HCT116 (cell line): ENCODE results near the gene EXOC6B. TPM values are rescaled to one million over a fixed set of nuclear protein-coding genes. Genes with fewer than 3 reads are reported as not detected.

ENCODE experiments used
- ATAC-seq: fragments of 200-7000 bp; cut with Tn5 transposase; 2 replicates; pipeline ENCODE4 v1.9.1; 2020; ENCODE audit warnings: mild to moderate bottlenecking, moderate library complexity
- BruUV-seq: library from RNA; stranded (reverse); fragments of 400-500 nt; replicated peaks from 2 replicates; lab custom pipeline; 2021; lab: Mats Ljungman, UMichigan
- CTCF ChIA-PET: fragments of 300-600 bp; sonication (Branson Sonifier 250); formaldehyde crosslinking; loops from one replicate; lab custom pipeline; 2021; ENCODE audit warnings: antibody characterized with exemption; lab: Charles Lee
- POLR2A ChIA-PET: fragments of 300-600, 350-600 bp; sonication (Branson Sonifier 250); formaldehyde crosslinking; loops from one replicate; lab custom pipeline; 2021; ENCODE audit warnings: antibody characterized with exemption; lab: Charles Lee
- RAD21 ChIA-PET, 2 experiments: fragments of 300-600 bp; sonication (Branson Sonifier 250); formaldehyde crosslinking; loops; one replicate each; lab custom pipeline; 2023; ENCODE audit warnings: low total read pairs in 2 of 2; ENCODE audit not compliant: uncharacterized antibody in 2 of 2, unreplicated experiment in 2 of 2, low non-redundant PET in 1 of 2; lab: Charles Lee
- DNase-seq: peaks from one replicate; pipeline ENCODE4 v3.0.0-alpha.2; 2010; ENCODE audit warnings: low read depth, low spot score
- H2AFZ ChIP-seq: fragments of 200-600 bp; shearing (Covaris generic), sonication (generic); 2 replicates; pipeline ENCODE4 v1.6.1; 2017; ENCODE audit warnings: low read depth, mixed run types, mixed read lengths, antibody characterized with exemption, low read length; ENCODE audit not compliant: poor library complexity, severe bottlenecking
- H3K27ac ChIP-seq: 2 replicates; pipeline ENCODE4 v1.5.1; 2012; ENCODE audit warnings: low read depth, low read length
- H3K27me3 ChIP-seq: fragments of 200-600 bp; sonication (generic); 2 replicates; pipeline ENCODE4 v1.6.1; 2016; ENCODE audit warnings: mixed run types, low read length, mixed read lengths; ENCODE audit not compliant: insufficient read depth
- H3K36me3 ChIP-seq, 2 experiments: fragments of 200-500 bp in 1 of 2; fragments of 200-600 bp in 1 of 2; sonication (Bioruptor generic) in 1 of 2; sonication (generic) in 1 of 2; 2 replicates each; pipeline versions ENCODE4 v1.5.1 to v1.6.1; 2014 to 2016; ENCODE audit warnings: low read length in 2 of 2, inconsistent platforms in 1 of 2, mixed read lengths in 1 of 2, mixed run types in 1 of 2; ENCODE audit not compliant: insufficient read depth in 2 of 2, control insufficient read depth in 1 of 2
- H3K4me1 ChIP-seq, 2 experiments: fragments of 200-600 bp in 1 of 2; sonication (generic) in 1 of 2; 2 replicates each; pipeline versions ENCODE4 v1.5.1 to v1.6.1; 2012 to 2017; ENCODE audit warnings: low read length in 2 of 2, inconsistent platforms in 1 of 2, mild to moderate bottlenecking in 1 of 2, mixed read lengths in 1 of 2, mixed run types in 1 of 2, moderate library complexity in 1 of 2; ENCODE audit not compliant: insufficient read depth in 2 of 2, control insufficient read depth in 1 of 2
- H3K4me2 ChIP-seq: fragments of 200-600 bp; sonication (generic); 2 replicates; pipeline ENCODE4 v1.6.1; 2017; ENCODE audit warnings: mixed run types, low read length, mixed read lengths
- H3K4me3 ChIP-seq, 2 experiments: fragments of 200-600 bp in 1 of 2; sonication (generic) in 1 of 2; replicated peaks in 1 of 2; 2 replicates each; pipeline ENCODE4 v1.5.1; 2011 to 2016; ENCODE audit warnings: low read length in 2 of 2, control low read depth in 1 of 2, low read depth in 1 of 2, mild to moderate bottlenecking in 1 of 2, mixed read lengths in 1 of 2, mixed run types in 1 of 2
- H3K79me2 ChIP-seq: fragments of 200-600 bp; sonication (generic); 2 replicates; pipeline ENCODE4 v1.6.1; 2017; ENCODE audit warnings: mild to moderate bottlenecking, mixed run types, low read length, moderate library complexity, mixed read lengths; ENCODE audit not compliant: insufficient read depth
- H3K9ac ChIP-seq: fragments of 200-600 bp; sonication (generic); 2 replicates; pipeline ENCODE4 v1.6.1; 2016; ENCODE audit warnings: low read length, mixed read lengths
- H3K9me2 ChIP-seq: fragments of 200-600 bp; sonication (generic), shearing (Covaris generic); 2 replicates; pipeline ENCODE4 v1.6.1; 2017; ENCODE audit warnings: mixed run types, mild to moderate bottlenecking, moderate library complexity; ENCODE audit not compliant: insufficient read depth
- H3K9me3 ChIP-seq, 2 experiments: fragments of 200-500 bp in 1 of 2; fragments of 200-600 bp in 1 of 2; sonication (Bioruptor generic) in 1 of 2; sonication (generic) in 1 of 2; 2 replicates each; pipeline ENCODE4 v1.6.1; 2014 to 2017; ENCODE audit warnings: low read length in 2 of 2, mixed read lengths in 2 of 2, inconsistent platforms in 1 of 2, low read depth in 1 of 2, mild to moderate bottlenecking in 1 of 2, mixed run types in 1 of 2, moderate library complexity in 1 of 2; ENCODE audit not compliant: control insufficient read depth in 1 of 2, insufficient read depth in 1 of 2
- H4K20me1 ChIP-seq: fragments of 200-600 bp; sonication (generic), shearing (Covaris generic); 2 replicates; pipeline ENCODE4 v1.6.1; 2017; ENCODE audit warnings: mixed run types, mild to moderate bottlenecking, moderate library complexity; ENCODE audit not compliant: insufficient read depth
- FOSL1 ChIP-seq: IDR thresholded peaks from 2 replicates; pipeline ENCODE4 v1.6.1; 2012; ENCODE audit warnings: low read depth
- JUND ChIP-seq: IDR thresholded peaks from 2 replicates; pipeline ENCODE4 v1.6.1; 2012
- REST ChIP-seq: IDR thresholded peaks from 2 replicates; pipeline ENCODE4 v1.6.1; 2012; ENCODE audit warnings: low read depth
- SIN3A ChIP-seq: IDR thresholded peaks from 2 replicates; pipeline ENCODE4 v1.6.1; 2012; ENCODE audit warnings: low read depth
- SP1 ChIP-seq: IDR thresholded peaks from 2 replicates; pipeline ENCODE4 v1.6.1; 2012; ENCODE audit warnings: low read depth
- YY1 ChIP-seq: IDR thresholded peaks from 2 replicates; pipeline ENCODE4 v1.6.1; 2011; ENCODE audit warnings: low read length, low read depth, moderate library complexity, mild to moderate bottlenecking; ENCODE audit not compliant: insufficient replicate concordance; ENCODE audit errors: extremely low read depth
- ZFX ChIP-seq: fragments of 450-650 bp; IDR thresholded peaks from 2 replicates; pipeline ENCODE4 v1.6.1; 2017
- intact Hi-C: fragments of 100-400 bp; cut with micrococcal nuclease; formaldehyde crosslinking; loops from 2 replicates; pipeline ENCODE4 v1.10.0; 2022
- total RNA-seq: library from RNA; stranded (reverse); gene quantifications from one replicate; pipeline ENCODE4 v1.2.1, GENCODE V29; 2021; ENCODE audit not compliant: unreplicated experiment
- TF ChIP-seq, protein P1 (sequence below): IDR thresholded peaks from 2 replicates; pipeline ENCODE4 v1.6.1; 2012
- TF ChIP-seq, protein P2 (sequence below): IDR thresholded peaks from 2 replicates; pipeline ENCODE4 v1.6.1; 2011; ENCODE audit warnings: mild to moderate bottlenecking, low read length, moderate library complexity; ENCODE audit not compliant: insufficient replicate concordance; ENCODE audit errors: extremely low read depth

The EXOC6B gene
- total RNA-seq, 1 experiment from 2014 or later = 25.4 TPM

DNA sequence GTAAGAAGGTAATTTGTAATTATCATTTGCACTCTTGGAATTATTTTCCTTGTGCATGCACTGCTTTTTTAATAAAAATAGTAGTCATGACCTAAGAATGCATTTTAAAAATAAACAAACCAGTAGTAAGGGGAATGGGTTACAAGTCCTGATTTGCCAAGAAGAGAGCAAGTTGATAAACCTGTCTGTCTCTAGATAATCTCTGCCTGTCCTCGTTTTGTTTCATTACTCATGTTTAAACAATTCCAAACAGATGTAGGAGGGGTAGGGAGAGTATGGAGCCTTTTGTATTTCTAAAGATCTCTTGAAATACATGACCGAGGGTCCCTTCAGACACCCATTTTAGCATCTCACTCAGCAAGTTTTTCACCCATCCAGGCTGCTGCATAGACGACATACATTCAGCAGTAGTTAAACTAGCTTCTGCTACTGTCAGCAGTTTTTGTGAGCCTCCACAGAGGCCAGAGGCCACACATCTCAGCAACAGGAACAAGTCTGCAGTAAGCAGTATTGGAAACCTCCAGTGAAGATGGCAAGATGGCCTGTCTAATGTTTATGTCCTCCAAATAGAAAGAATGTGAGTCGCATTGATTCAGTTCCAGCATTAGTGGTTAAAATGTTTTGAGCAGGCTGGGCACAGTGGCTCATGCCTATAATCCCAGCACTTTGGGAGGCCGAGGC is 2.3 kb upstream of the EXOC6B start:
- no peak for ATAC-seq

DNA sequence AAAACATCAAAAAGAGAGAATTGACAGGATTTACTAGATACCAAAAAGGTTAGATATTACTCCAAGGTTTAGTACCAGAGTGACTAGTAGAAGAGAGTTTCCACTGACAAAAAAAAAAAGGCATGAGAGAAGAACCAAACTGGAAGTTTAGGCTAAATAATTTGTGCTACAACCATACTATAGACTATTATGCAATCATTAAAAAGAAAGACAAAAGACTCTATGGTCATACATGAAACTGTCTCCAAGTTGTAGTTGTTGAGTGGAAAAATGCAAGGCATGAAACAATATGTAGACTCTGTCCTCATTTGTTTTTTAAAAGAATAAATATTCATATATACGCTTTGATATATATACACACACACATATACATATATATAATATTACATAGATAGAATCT is 1.7 kb upstream of the EXOC6B start:
- no peak overlapping the region for H3K4me2 ChIP-seq
- POLR2A ChIA-PET = no interaction called here
- H3K9ac ChIP-seq = no peak overlapping the region
- DNase-seq = no peak
- CTCF ChIA-PET = no interaction called here
- TF ChIP-seq YY1 (no peak), SP1 (no peak), REST (no peak)
- TF ChIP-seq, protein P1, sequence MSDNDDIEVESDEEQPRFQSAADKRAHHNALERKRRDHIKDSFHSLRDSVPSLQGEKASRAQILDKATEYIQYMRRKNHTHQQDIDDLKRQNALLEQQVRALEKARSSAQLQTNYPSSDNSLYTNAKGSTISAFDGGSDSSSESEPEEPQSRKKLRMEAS = no peak
- TF ChIP-seq, all 23 proteins: peak for 0
- Histone ChIP-seq H3K9me2 (peaks cover 3% of the 10 kb centered on the region; the same call in 1 of the 2 replicates), H3K4me3 (no peak overlapping the region), H3K27ac (no peak overlapping the region), H2AFZ (peak overlapping the region; percentile 84), H3K9me3 (no peaks in the 10 kb centered on the region), H4K20me1 (no peaks in the 10 kb centered on the region), H3K79me2 (0 out of 2 replicates have a peak, but pooled peaks cover 6% of the 10 kb centered on the region), H3K36me3 (no peaks in the 10 kb centered on the region), H3K27me3 (no peaks in the 10 kb centered on the region), H3K4me1 (peaks cover 4 to 26% of the 10 kb centered on the region in 2 experiments)
- ATAC-seq = no peak
- RAD21 ChIA-PET = no interaction called here
- intact Hi-C loops = no loop called here
- no TSS peak for BruUV-seq

More for the DNA sequence above, 2.3 kb upstream of the EXOC6B start:
- no TSS peak for BruUV-seq
- no peak overlapping the region for H3K4me3 ChIP-seq
- ChIA-PET RAD21 (no interaction called here), CTCF (no interaction called here), POLR2A (no interaction called here)
- H3K9me2 ChIP-seq = peaks cover 3% of the 10 kb centered on the region; the same call in 1 of the 2 replicates
- H3K27ac ChIP-seq = no peak overlapping the region
- H2AFZ ChIP-seq = peak overlapping the region; percentile 84
- H3K79me2 ChIP-seq = 0 out of 2 replicates have a peak, but pooled peaks cover 6% of the 10 kb centered on the region
- TF ChIP-seq, protein P2, sequence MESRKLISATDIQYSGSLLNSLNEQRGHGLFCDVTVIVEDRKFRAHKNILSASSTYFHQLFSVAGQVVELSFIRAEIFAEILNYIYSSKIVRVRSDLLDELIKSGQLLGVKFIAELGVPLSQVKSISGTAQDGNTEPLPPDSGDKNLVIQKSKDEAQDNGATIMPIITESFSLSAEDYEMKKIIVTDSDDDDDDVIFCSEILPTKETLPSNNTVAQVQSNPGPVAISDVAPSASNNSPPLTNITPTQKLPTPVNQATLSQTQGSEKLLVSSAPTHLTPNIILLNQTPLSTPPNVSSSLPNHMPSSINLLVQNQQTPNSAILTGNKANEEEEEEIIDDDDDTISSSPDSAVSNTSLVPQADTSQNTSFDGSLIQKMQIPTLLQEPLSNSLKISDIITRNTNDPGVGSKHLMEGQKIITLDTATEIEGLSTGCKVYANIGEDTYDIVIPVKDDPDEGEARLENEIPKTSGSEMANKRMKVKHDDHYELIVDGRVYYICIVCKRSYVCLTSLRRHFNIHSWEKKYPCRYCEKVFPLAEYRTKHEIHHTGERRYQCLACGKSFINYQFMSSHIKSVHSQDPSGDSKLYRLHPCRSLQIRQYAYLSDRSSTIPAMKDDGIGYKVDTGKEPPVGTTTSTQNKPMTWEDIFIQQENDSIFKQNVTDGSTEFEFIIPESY = no peak
- TF ChIP-seq JUND (0 out of 2 replicates have a peak, but pooled peaks have one; percentile 16), ZFX (no peak), SIN3A (no peak), FOSL1 (peak; percentile 15; the same call in 1 of the 2 replicates)
- DNase-seq = no peak
- H3K9ac ChIP-seq = no peak overlapping the region
- intact Hi-C loops = no loop called here
- H3K36me3 ChIP-seq = no peaks in the 10 kb centered on the region
- peak overlapping the region; percentile 32 for H3K4me2 ChIP-seq
- H4K20me1 ChIP-seq = no peaks in the 10 kb centered on the region
- peaks cover 4 to 26% of the 10 kb centered on the region in 2 experiments for H3K4me1 ChIP-seq
- no peaks in the 10 kb centered on the region for H3K27me3 ChIP-seq
- H3K9me3 ChIP-seq = no peaks in the 10 kb centered on the region
